GM19324 (cell line): ENCODE measurements around the gene TMTC1.

Experiments
- ATAC-seq: cut with Tn5 transposase; IDR thresholded peaks from one replicate; pipeline ENCODE4 v1.9.1; 2021; ENCODE audit warnings: mild to moderate bottlenecking, moderate library complexity; ENCODE audit not compliant: unreplicated experiment, low FRiP score

The TMTC1 gene

GRCh38 chr12:29717540-29718100 is 66.1 kb downstream of the TMTC1 start:
- no peak for ATAC-seq

- no peak for ATAC-seq
Observed at GRCh38 chr12:29714966-29715365, 68.8 kb downstream of the TMTC1 start.

- no peak for ATAC-seq
Observed at GRCh38 chr12:29713729-29714128, 70.0 kb downstream of the TMTC1 start.

GRCh38 chr12:29711381-29711780 is 72.4 kb downstream of the TMTC1 start:
- ATAC-seq: no peak

- no peak for ATAC-seq
Observed at GRCh38 chr12:29710104-29710503, 73.6 kb downstream of the TMTC1 start.

GRCh38 chr12:29709496-29710040 is 74.2 kb downstream of the TMTC1 start:
- no peak for ATAC-seq

GRCh38 chr12:29709054-29709453 is 74.7 kb downstream of the TMTC1 start:
- ATAC-seq: no peak

GRCh38 chr12:29707846-29708245 is 75.9 kb downstream of the TMTC1 start:
- no peak for ATAC-seq

- ATAC-seq: no peak
Observed at GRCh38 chr12:29706311-29706710, 77.4 kb downstream of the TMTC1 start.

- no peak for ATAC-seq
Observed at GRCh38 chr12:29703528-29703927, 80.2 kb downstream of the TMTC1 start.

- ATAC-seq: no peak
Observed at GRCh38 chr12:29702972-29703371, 80.8 kb downstream of the TMTC1 start.

GRCh38 chr12:29702222-29702621 is 81.5 kb downstream of the TMTC1 start:
- no peak for ATAC-seq

GRCh38 chr12:29700761-29701481 is 82.8 kb downstream of the TMTC1 start:
- no peak for ATAC-seq

GRCh38 chr12:29698756-29699155 is 85.0 kb downstream of the TMTC1 start:
- no peak for ATAC-seq

GRCh38 chr12:29695800-29696199 is 87.9 kb downstream of the TMTC1 start:
- no peak for ATAC-seq

- no peak for ATAC-seq
Observed at GRCh38 chr12:29695026-29695425, 88.7 kb downstream of the TMTC1 start.

- no peak for ATAC-seq
Observed at GRCh38 chr12:29694002-29694401, 89.7 kb downstream of the TMTC1 start.

- no peak for ATAC-seq
Observed at GRCh38 chr12:29692237-29692636, 91.5 kb downstream of the TMTC1 start.

- ATAC-seq: no peak
Observed at GRCh38 chr12:29691161-29691854, 92.4 kb downstream of the TMTC1 start.

- ATAC-seq: no peak
Observed at GRCh38 chr12:29690728-29691127, 93.0 kb downstream of the TMTC1 start.

GRCh38 chr12:29688914-29689313 is 94.8 kb downstream of the TMTC1 start:
- ATAC-seq: no peak

- ATAC-seq: no peak
Observed at GRCh38 chr12:29682088-29682487, 101.7 kb downstream of the TMTC1 start.
